Measurements from ENCODE around the gene ZNF692. TPM values are rescaled to one million over a fixed set of nuclear protein-coding genes. Genes with fewer than 3 reads are reported as not detected.

The ZNF692 gene
- total and polyA plus RNA-seq, 2 donors (not counting 3 experiments of a cell fraction or from before 2014, with no cell fraction given), result 32.6 to 36.6 TPM

- TF ChIP-seq JUN (IDR thresholded peaks at IDR 0.05; ENCODE audit: borderline replicate concordance, insufficient read depth, insufficient read length, low read depth) (no peak), POLR2AphosphoS5 (IDR thresholded peaks at IDR 0.05; ENCODE audit: insufficient read depth, low read depth, low read length) (no peak), GATA2 (IDR thresholded peaks at IDR 0.05; ENCODE audit: insufficient read depth, insufficient read length, low read depth, low read length) (no peak), EZH2 (IDR thresholded peaks at IDR 0.05; ENCODE audit: borderline replicate concordance, low read depth, low read length, severe bottlenecking) (no peak), FOS (IDR thresholded peaks at IDR 0.05; ENCODE audit: borderline replicate concordance, insufficient read depth, low read length) (no peak), POLR2A (IDR thresholded peaks at IDR 0.05; ENCODE audit: low read depth, low read length) (no peak), MAX (IDR thresholded peaks at IDR 0.05; ENCODE audit: insufficient read depth, insufficient read length) (no peak), MYC (IDR thresholded peaks at IDR 0.05; ENCODE audit: low read depth, low read length) (no peak), CTCF (IDR thresholded peaks at IDR 0.05; ENCODE audit: extremely low read depth in 1 of 2, insufficient read depth in 1 of 2, low read depth in 1 of 2, low read length in 2 of 2) (no peak)
- Histone ChIP-seq H2AFZ (ENCODE audit: low read depth, low read length) (no peak overlapping the region), H3K9me1 (replicated peaks; ENCODE audit: control insufficient read depth, extremely low read depth, insufficient read depth, low read length) (no peaks in the 10 kb centered on the region), H3K4me3 (replicated peaks in 1 of 3; ENCODE audit: insufficient read depth in 1 of 3, low read depth in 1 of 3, low read length in 3 of 3) (no peak overlapping the region), H3K4me1 (ENCODE audit: control insufficient read depth, extremely low read depth, insufficient read depth, low read length) (peaks cover 25% of the 10 kb centered on the region), H3K4me2 (ENCODE audit: insufficient read depth, low read length) (no peak overlapping the region), H3K36me3 (ENCODE audit: control insufficient read depth in 2 of 2, extremely low read depth in 1 of 2, insufficient read depth in 2 of 2, low read length in 2 of 2) (peaks cover 7 to 28% of the 10 kb centered on the region in 2 experiments), H3K9ac (replicated peaks; ENCODE audit: extremely low read depth, insufficient read depth, low read length) (no peak overlapping the region), H4K20me1 (replicated peaks; ENCODE audit: control insufficient read depth, extremely low read depth, insufficient read depth, low read length) (no peaks in the 10 kb centered on the region), H3K27me3 (ENCODE audit: control insufficient read depth in 2 of 2, insufficient read depth in 2 of 2, low read length in 2 of 2) (no peaks in the 10 kb centered on the region), H3K27ac (ENCODE audit: insufficient read depth, low read depth, low read length) (no peak overlapping the region), H3K9me3 (replicated peaks; ENCODE audit: control insufficient read depth, insufficient read depth, low read length) (no peaks in the 10 kb centered on the region), H3K79me2 (ENCODE audit: control insufficient read depth, insufficient read depth, low read length) (peaks cover 59% of the 10 kb centered on the region)
- CTCF ChIA-PET, result interaction anchor here (1.3 kb wide), 1 partner anchor 201 kb away, joined by 3 read pairs; no protein-coding TSS in a partner anchor
- intact Hi-C loops (cut with micrococcal nuclease), result no loop called here
- no peak for DNase-seq (ENCODE audit: low read depth, low spot score)
- dilution Hi-C loops (cut with MboI; ENCODE audit: extremely low pct_ligation_motif_present, low sequenced_read_pairs), result no loop called here
- no peak for FAIRE-seq
- POLR2A ChIA-PET, result no interaction called here
- no TSS peak for BruUV-seq (replicated peaks)
Observed at GRCh38 chr1:248821101-248821500, 37.8 kb downstream of the ZNF692 start.
